Measurements from ENCODE around the gene CARMIL1.

DNA sequence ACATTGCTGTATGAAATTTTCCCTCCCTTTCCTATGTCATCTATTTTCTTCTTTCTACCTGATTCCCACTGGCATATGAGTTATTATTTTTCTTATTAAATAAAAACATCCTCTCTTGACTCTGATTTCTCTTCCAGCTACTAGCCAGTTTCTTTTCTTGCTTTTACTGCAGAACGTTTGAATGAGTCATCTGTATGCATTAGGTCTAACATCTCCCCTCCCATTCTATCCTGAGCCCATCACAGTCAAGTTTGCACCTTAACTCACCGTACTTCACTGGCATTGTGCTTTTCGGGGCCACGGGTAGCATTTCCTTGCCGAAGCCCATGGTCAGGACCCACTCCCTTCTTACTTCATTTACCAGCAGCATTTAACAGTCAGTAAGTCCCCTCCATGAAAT is 65.7 kb downstream of the CARMIL1 start:
- TF ChIP-seq POLR2A (IDR thresholded peaks at IDR 0.05) (no peak), CTCF (IDR thresholded peaks at IDR 0.05) (no peak), POLR2AphosphoS5 (IDR thresholded peaks at IDR 0.05; ENCODE audit: insufficient read depth in 1 of 2, low read depth in 1 of 2) (no peak)
